HG02852 (cell line): ENCODE measurements around the gene ISLR.

Experiments used
- ATAC-seq: cut with Tn5 transposase; IDR thresholded peaks from one replicate; pipeline ENCODE4 v1.9.1; 2021; ENCODE audit warnings: mild to moderate bottlenecking, moderate library complexity; ENCODE audit not compliant: unreplicated experiment

The ISLR gene

GRCh38 chr15:74173380-74174218 is at the start of gene ISLR:
ISLR (plus strand) TSS chr15:74173710; CDS start chr15:74174859, 1,149 bp downstream.
- no peak for ATAC-seq

- no peak for ATAC-seq
Measured at GRCh38 chr15:74124196-74124595, 49.3 kb upstream of the ISLR start.

- ATAC-seq, result no peak
Measured at GRCh38 chr15:74124759-74125158, 48.8 kb upstream of the ISLR start.

GRCh38 chr15:74127255-74127953 is 46.1 kb upstream of the ISLR start:
- ATAC-seq, result peak; percentile 64

GRCh38 chr15:74127954-74128784 is 45.3 kb upstream of the ISLR start:
- ATAC-seq, result no peak

GRCh38 chr15:74128785-74129585 is 44.5 kb upstream of the ISLR start:
- ATAC-seq, result no peak

- ATAC-seq, result no peak
Measured at GRCh38 chr15:74129586-74130154, 43.8 kb upstream of the ISLR start.

GRCh38 chr15:74130155-74130848 is 43.2 kb upstream of the ISLR start, which contains the start of gene ISLR2:
ISLR2 (plus strand) TSS chr15:74130586; CDS start chr15:74132755, 2,169 bp downstream.
- no peak for ATAC-seq

GRCh38 chr15:74130849-74131627 is 42.5 kb upstream of the ISLR start:
- no peak for ATAC-seq

- no peak for ATAC-seq
Measured at GRCh38 chr15:74131628-74132413, 41.7 kb upstream of the ISLR start.

- ATAC-seq, result no peak
Measured at GRCh38 chr15:74132681-74133651, 40.5 kb upstream of the ISLR start.

- ATAC-seq, result no peak
Measured at GRCh38 chr15:74133694-74134386, 39.7 kb upstream of the ISLR start.

GRCh38 chr15:74134387-74135027 is 39.0 kb upstream of the ISLR start:
- no peak for ATAC-seq

- no peak for ATAC-seq
Measured at GRCh38 chr15:74135041-74135565, 38.4 kb upstream of the ISLR start.

GRCh38 chr15:74136540-74136813 is 37.0 kb upstream of the ISLR start:
- ATAC-seq, result no peak
